Measurements from ENCODE around the gene PRKAG2.

Gene PRKAG2

GRCh38 chr7:151759591-151760042, 117.3 kb downstream of the PRKAG2 start:
- Histone ChIP-seq H3K36me3 (replicated peaks) (no peaks in the 10 kb centered on the region), H3K4me3 (ENCODE audit: low read depth, low read length) (no peak overlapping the region), H3K27me3 (replicated peaks) (peaks cover 2% of the 10 kb centered on the region), H3K27ac (no peak overlapping the region)
- DNase-seq: peak; percentile 49
- in situ Hi-C loops (cut with HindIII; ENCODE audit: low pct_ligation_motif_present, low sequenced_read_pairs): no loop called here
- peak; percentile 94 for TF ChIP-seq CTCF (IDR thresholded peaks at IDR 0.05; ENCODE audit: low read depth, low read length, missing control alignments)

DNA sequence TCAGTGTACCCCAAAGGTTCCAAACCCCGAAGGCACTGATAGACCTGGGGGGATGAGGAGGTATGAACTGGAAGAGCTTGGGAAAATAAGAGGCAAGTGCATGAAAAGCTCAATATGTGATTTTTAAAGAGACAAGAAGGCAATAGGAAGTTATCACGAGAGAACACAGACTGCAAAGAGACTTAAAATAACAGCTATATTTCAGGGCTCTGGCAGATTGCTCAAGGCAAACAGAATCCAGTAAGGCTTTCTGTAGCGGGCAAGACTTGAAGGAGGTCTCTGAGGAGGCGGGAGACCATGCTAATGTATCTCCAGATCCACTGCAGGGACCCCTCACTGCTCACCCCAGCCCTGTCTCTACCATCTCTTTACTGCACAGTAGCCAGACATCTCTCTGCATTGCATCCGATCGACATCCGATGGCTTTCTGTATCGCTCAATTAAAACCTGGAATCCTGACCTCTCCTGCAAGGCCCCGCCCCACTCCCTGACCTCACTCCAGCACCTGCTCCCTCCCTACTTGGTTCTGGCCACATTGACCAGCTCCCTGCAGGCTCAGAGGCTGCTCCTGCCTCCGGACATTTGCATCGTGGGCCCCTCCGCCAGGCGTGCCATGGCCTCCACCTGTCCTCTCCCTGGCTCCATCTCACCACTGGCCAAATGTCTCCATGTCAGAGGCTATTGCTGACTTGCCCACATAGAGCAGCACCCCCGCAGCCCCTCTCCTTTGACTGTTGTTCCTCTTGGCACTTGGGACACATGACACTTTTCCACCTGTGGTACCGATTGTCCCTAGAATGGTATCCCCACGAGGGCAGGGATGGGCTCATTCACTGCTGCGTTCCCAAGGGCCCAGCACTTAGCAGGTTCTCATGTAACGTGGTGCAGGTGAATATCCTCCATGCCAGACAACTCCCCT, 118.0 kb downstream of the PRKAG2 start:
- Histone ChIP-seq H3K36me3 (replicated peaks) (no peaks in the 10 kb centered on the region), H3K27ac (no peak overlapping the region), H3K27me3 (replicated peaks) (peaks cover 2% of the 10 kb centered on the region), H3K4me3 (ENCODE audit: low read depth, low read length) (no peak overlapping the region)
- in situ Hi-C loops (cut with HindIII; ENCODE audit: low pct_ligation_motif_present, low sequenced_read_pairs): no loop called here
- no peak for TF ChIP-seq CTCF (IDR thresholded peaks at IDR 0.05; ENCODE audit: low read depth, low read length, missing control alignments)
- no peak for DNase-seq

DNA sequence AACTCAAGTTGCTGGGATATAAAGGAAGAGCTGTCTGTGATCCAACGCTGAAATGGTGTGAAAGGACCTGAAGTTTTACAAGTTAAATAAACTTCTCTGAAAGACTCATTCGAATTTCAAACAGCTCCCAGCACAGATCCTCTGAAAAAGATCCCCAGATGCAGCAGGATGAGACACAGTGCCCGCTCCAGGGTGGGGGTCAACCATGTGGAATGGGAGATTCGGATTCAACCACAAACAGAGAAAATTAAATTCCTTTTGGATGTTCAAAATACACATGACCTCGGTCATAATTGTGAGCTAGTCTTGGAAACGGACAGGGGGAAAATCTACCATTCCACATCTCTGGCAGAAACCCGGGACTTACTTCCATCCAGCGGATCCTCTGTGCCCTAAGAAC, 119.6 kb downstream of the PRKAG2 start:
- in situ Hi-C loops (cut with HindIII; ENCODE audit: low pct_ligation_motif_present, low sequenced_read_pairs): no loop called here
- TF ChIP-seq CTCF (IDR thresholded peaks at IDR 0.05; ENCODE audit: low read depth, low read length, missing control alignments): no peak
- DNase-seq: peak; percentile 42
- H3K36me3 ChIP-seq (replicated peaks): no peaks in the 10 kb centered on the region
- no peaks in the 10 kb centered on the region for H3K27me3 ChIP-seq (replicated peaks)
- H3K27ac ChIP-seq: no peak overlapping the region
- no peak overlapping the region for H3K4me3 ChIP-seq (ENCODE audit: low read depth, low read length)

GRCh38 chr7:151756866-151757265, 120.0 kb downstream of the PRKAG2 start:
- DNase-seq: no peak
- H3K27me3 ChIP-seq (replicated peaks): no peaks in the 10 kb centered on the region
- H3K4me3 ChIP-seq (ENCODE audit: low read depth, low read length): no peak overlapping the region
- in situ Hi-C loops (cut with HindIII; ENCODE audit: low pct_ligation_motif_present, low sequenced_read_pairs): no loop called here
- no peak for TF ChIP-seq CTCF (IDR thresholded peaks at IDR 0.05; ENCODE audit: low read depth, low read length, missing control alignments)
- H3K36me3 ChIP-seq (replicated peaks): no peaks in the 10 kb centered on the region
- H3K27ac ChIP-seq: no peak overlapping the region

- Histone ChIP-seq H3K27me3 (replicated peaks) (no peaks in the 10 kb centered on the region), H3K36me3 (replicated peaks) (no peaks in the 10 kb centered on the region), H3K27ac (no peak overlapping the region), H3K4me3 (ENCODE audit: low read depth, low read length) (no peak overlapping the region)
- in situ Hi-C loops (cut with HindIII; ENCODE audit: low pct_ligation_motif_present, low sequenced_read_pairs): no loop called here
- no peak for TF ChIP-seq CTCF (IDR thresholded peaks at IDR 0.05; ENCODE audit: low read depth, low read length, missing control alignments)
- peak; percentile 58 for DNase-seq
These were observed 120.7 kb downstream of the PRKAG2 start for GRCh38 chr7:151756076-151756731.

Data from brain microvascular endothelial cell (primary cell).